ACC112 (cell line): ENCODE measurements around the gene MYO9B.
"Not testable (repeated sequence)": the region's sequence is repeated elsewhere in the genome, so short reads cannot be mapped to it uniquely, and the experiment has no call there.

Experiments used
- H2AFZ ChIP-seq: fragments of 200-600 bp; sonication (generic); one replicate; pipeline ENCODE4 v1.6.0; 2017; ENCODE audit warnings: antibody characterized with exemption, low read length; ENCODE audit not compliant: unreplicated experiment
- H3K27ac ChIP-seq: fragments of 200-600 bp; sonication (generic); 2 replicates; pipeline ENCODE4 v1.5.1; 2014; ENCODE audit warnings: low read depth, mild to moderate bottlenecking, antibody characterized with exemption, low read length, moderate library complexity
- H3K27me3 ChIP-seq: fragments of 200-600 bp; sonication (generic); 2 replicates; pipeline ENCODE4 v1.6.1; 2014; ENCODE audit warnings: mild to moderate bottlenecking, antibody characterized with exemption, low read length, moderate library complexity, mixed read lengths; ENCODE audit not compliant: insufficient read depth
- H3K36me3 ChIP-seq: fragments of 200-600 bp; sonication (generic); 2 replicates; pipeline ENCODE4 v1.6.1; 2016; ENCODE audit warnings: mild to moderate bottlenecking, antibody characterized with exemption, low read length, moderate library complexity, mixed read lengths; ENCODE audit not compliant: insufficient read depth
- H3K4me1 ChIP-seq: fragments of 200-600 bp; sonication (generic); one replicate; pipeline ENCODE4 v1.6.1; 2016; ENCODE audit warnings: low read length, mixed read lengths; ENCODE audit not compliant: insufficient read depth, unreplicated experiment, control insufficient read depth
- H3K4me3 ChIP-seq: fragments of 200-600 bp; sonication (generic); 2 replicates; pipeline ENCODE4 v1.5.1; 2014; ENCODE audit warnings: mild to moderate bottlenecking, low read depth, low read length
- H3K79me2 ChIP-seq: fragments of 200-600 bp; sonication (generic); one replicate; pipeline ENCODE4 v1.6.0; 2016; ENCODE audit warnings: low read length; ENCODE audit not compliant: control insufficient read depth, unreplicated experiment, insufficient read depth

MYO9B gene

GRCh38 chr19:17162131-17162530, 86.6 kb downstream of the MYO9B start:
- H3K4me3 ChIP-seq, H2AFZ ChIP-seq, H3K79me2 ChIP-seq, H3K4me1 ChIP-seq, H3K27me3 ChIP-seq, H3K27ac ChIP-seq: not testable (repeated sequence)
- peaks cover 20% of the 10 kb centered on the region for H3K36me3 ChIP-seq

DNA sequence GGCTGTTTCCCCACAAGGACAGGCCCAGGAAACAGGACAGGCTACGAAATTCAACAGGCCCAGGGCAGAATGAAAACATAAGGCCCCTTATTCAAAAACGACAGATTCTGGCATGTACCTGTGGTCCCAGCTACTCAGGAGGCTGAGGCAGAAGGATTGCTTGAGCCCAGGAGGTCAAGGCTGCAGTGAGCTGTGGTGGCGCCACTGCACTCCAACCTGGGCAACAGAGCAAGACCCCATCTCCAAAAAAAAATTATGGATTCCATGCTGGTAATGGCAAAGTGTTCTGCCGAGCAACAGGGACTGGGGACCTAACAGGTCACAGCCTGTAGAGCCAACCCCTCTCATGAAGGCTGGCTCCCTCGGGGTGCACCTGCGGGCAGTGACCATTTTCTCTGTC, 87.0 kb downstream of the MYO9B start:
- Histone ChIP-seq H3K27me3 (no peaks in the 10 kb centered on the region), H3K4me1 (no peaks in the 10 kb centered on the region), H3K4me3 (no peak overlapping the region), H3K27ac (no peak overlapping the region), H3K36me3 (peaks cover 20% of the 10 kb centered on the region), H2AFZ (no peak overlapping the region), H3K79me2 (no peaks in the 10 kb centered on the region)

- peaks cover 20% of the 10 kb centered on the region for H3K36me3 ChIP-seq
- H2AFZ ChIP-seq: no peak overlapping the region
- no peaks in the 10 kb centered on the region for H3K4me1 ChIP-seq
- H3K27me3 ChIP-seq: no peaks in the 10 kb centered on the region
- no peaks in the 10 kb centered on the region for H3K79me2 ChIP-seq
- no peak overlapping the region for H3K27ac ChIP-seq
- no peak overlapping the region for H3K4me3 ChIP-seq
These were observed 88.1 kb downstream of the MYO9B start for GRCh38 chr19:17163652-17164051.

DNA sequence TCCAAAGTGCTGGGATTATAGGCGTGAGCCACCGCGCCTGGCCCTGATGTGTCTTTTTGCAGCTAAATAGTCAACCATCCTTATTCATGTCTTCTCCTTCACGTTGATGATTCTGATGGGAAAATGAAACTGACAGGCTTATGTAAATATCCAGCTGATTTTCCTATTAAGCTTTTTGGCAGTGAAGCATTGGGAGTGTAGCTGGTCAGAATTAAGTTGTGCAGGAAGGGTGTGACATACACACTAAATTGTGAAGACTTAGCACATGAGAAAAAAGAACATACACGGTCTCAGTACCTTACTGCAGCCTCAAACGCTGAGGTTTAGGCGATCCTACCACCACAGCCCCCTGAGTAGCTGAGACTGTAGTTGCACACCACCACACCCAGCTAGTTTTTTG, 89.1 kb downstream of the MYO9B start:
- Histone ChIP-seq H3K27ac (no peak overlapping the region), H3K4me1 (no peaks in the 10 kb centered on the region), H3K36me3 (peaks cover 20% of the 10 kb centered on the region), H2AFZ (no peak overlapping the region), H3K79me2 (no peaks in the 10 kb centered on the region), H3K4me3 (no peak overlapping the region), H3K27me3 (no peaks in the 10 kb centered on the region)

- no peaks in the 10 kb centered on the region for H3K27me3 ChIP-seq
- no peaks in the 10 kb centered on the region for H3K4me1 ChIP-seq
- no peak overlapping the region for H3K4me3 ChIP-seq
- H3K27ac ChIP-seq: no peak overlapping the region
- no peak overlapping the region for H2AFZ ChIP-seq
- H3K79me2 ChIP-seq: no peaks in the 10 kb centered on the region
- H3K36me3 ChIP-seq: peaks cover 20% of the 10 kb centered on the region
These were observed 90.1 kb downstream of the MYO9B start for GRCh38 chr19:17165715-17166114.

- Histone ChIP-seq H3K27me3 (no peaks in the 10 kb centered on the region), H2AFZ (no peak overlapping the region), H3K79me2 (no peaks in the 10 kb centered on the region), H3K4me3 (no peak overlapping the region), H3K36me3 (peaks cover 6% of the 10 kb centered on the region; the same call in 1 of the 2 replicates), H3K4me1 (peaks cover 4% of the 10 kb centered on the region), H3K27ac (no peak overlapping the region)
These were observed 95.1 kb downstream of the MYO9B start for GRCh38 chr19:17170538-17171297.

GRCh38 chr19:17171874-17172273, 96.3 kb downstream of the MYO9B start:
- Histone ChIP-seq H3K36me3 (peaks cover 4% of the 10 kb centered on the region; the same call in 1 of the 2 replicates), H3K4me3 (no peak overlapping the region), H2AFZ (no peak overlapping the region), H3K4me1 (peaks cover 4% of the 10 kb centered on the region), H3K27ac (no peak overlapping the region), H3K27me3 (no peaks in the 10 kb centered on the region), H3K79me2 (no peaks in the 10 kb centered on the region)

DNA sequence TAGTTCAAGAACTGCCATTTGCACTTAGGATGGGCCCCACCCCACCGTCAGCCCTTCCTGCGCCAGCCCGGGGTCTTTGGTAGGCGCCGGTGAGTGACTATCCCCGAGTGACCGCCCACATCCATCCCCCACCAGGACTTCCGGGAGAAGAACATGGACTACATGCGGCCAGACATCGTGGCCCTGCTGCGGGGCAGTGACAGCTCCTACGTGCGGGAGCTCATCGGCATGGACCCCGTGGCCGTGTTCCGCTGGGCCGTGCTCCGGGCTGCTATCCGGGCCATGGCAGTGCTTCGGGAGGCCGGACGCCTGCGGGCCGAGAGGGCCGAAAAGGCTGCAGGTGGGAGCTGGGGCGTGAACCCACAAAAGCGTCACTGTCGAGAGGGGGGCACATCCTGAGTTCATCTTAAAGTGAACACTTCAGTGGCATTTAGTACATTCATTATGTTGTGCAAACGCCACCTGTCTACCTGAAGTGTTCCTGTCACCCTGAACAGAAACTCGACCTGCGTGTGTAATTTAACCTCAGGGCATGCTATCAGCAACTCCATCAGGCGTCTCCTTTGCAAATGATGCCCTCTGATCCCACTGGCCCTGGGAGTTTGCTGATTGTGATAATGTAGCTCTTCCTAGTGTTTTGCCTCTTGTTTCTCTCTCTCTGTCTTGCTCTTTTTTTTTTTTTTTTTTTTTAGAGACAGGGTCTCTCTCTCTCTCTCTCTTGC, 97.2 kb downstream of the MYO9B start:
- no peak overlapping the region for H3K4me3 ChIP-seq
- peaks cover 4% of the 10 kb centered on the region for H3K4me1 ChIP-seq
- H3K27me3 ChIP-seq: no peaks in the 10 kb centered on the region
- H2AFZ ChIP-seq: no peak overlapping the region
- H3K79me2 ChIP-seq: no peaks in the 10 kb centered on the region
- no peak overlapping the region for H3K27ac ChIP-seq
- peaks cover 4% of the 10 kb centered on the region; the same call in 1 of the 2 replicates for H3K36me3 ChIP-seq

GRCh38 chr19:17178291-17178690, 102.7 kb downstream of the MYO9B start:
- Histone ChIP-seq H3K27me3 (no peaks in the 10 kb centered on the region), H2AFZ (no peak overlapping the region), H3K27ac (no peak overlapping the region), H3K4me1 (peaks cover 4% of the 10 kb centered on the region), H3K4me3 (no peak overlapping the region), H3K36me3 (no peaks in the 10 kb centered on the region), H3K79me2 (no peaks in the 10 kb centered on the region)

GRCh38 chr19:17180997-17181702, 105.6 kb downstream of the MYO9B start:
- Histone ChIP-seq H3K4me3 (no peak overlapping the region), H3K27me3 (no peaks in the 10 kb centered on the region), H3K27ac (no peak overlapping the region), H2AFZ (no peak overlapping the region), H3K4me1 (no peaks in the 10 kb centered on the region), H3K36me3 (no peaks in the 10 kb centered on the region), H3K79me2 (no peaks in the 10 kb centered on the region)
